AG09309 (cell line): Measurements from ENCODE around the gene ANO10.

Experiments
- DNase-seq: peaks from one replicate; pipeline ENCODE4 v3.0.0-alpha.2; 2010; ENCODE audit warnings: low read depth
- H3K4me3 ChIP-seq: 2 replicates; pipeline ENCODE4 v1.5.1; 2011; ENCODE audit warnings: mild to moderate bottlenecking, low read depth, low read length, moderate library complexity; ENCODE audit not compliant: control insufficient read depth
- TF ChIP-seq, protein P1 (sequence below): IDR thresholded peaks from 2 replicates; pipeline ENCODE4 v1.5.1; 2011; ENCODE audit warnings: mild to moderate bottlenecking, low read depth, low read length, inconsistent platforms; ENCODE audit not compliant: insufficient read depth, control insufficient read depth; ENCODE audit errors: missing control alignments

Gene ANO10

DNA sequence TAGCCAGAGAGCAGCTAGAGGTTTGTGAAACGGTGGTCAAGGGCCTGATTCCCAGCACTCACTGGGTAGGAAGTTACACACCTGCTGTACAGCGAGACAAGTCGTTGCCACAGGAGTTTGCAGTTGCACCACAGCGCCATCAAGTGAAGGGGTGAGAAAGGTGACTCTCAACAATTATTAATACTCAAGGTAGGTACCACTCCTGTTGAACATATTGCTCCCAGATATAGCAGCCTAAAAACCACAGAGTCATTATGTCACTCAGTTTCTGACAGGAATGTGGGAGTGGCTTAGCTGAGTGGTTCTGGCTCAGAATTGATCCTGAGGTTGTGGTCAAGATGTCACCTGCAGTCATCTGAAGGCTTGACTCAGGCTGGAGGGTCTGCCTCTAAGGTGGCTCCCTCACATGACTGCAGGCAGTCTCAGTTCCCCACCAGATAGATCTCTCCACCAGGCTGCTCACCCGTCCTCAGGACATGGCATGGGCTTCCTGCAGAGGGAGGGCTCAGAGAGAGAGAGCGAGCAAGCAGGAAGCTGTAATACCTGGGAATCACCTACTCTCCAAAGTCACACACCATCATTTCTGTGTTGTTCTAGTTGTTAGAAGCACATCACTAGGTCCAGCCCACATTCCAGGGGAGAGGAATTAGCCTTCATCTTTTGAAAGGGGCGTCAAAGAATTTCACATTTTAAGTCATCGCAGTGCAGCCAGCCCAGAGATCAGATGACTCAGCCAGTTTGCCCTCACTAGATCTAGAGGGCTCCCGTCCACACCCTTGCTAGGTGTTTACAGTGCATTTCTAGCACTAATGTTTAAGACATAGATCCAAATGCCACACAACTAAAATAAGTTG is 17.0 kb upstream of the ANO10 start:
- H3K4me3 ChIP-seq = no peak overlapping the region
- DNase-seq = no peak
- TF ChIP-seq, protein P1, sequence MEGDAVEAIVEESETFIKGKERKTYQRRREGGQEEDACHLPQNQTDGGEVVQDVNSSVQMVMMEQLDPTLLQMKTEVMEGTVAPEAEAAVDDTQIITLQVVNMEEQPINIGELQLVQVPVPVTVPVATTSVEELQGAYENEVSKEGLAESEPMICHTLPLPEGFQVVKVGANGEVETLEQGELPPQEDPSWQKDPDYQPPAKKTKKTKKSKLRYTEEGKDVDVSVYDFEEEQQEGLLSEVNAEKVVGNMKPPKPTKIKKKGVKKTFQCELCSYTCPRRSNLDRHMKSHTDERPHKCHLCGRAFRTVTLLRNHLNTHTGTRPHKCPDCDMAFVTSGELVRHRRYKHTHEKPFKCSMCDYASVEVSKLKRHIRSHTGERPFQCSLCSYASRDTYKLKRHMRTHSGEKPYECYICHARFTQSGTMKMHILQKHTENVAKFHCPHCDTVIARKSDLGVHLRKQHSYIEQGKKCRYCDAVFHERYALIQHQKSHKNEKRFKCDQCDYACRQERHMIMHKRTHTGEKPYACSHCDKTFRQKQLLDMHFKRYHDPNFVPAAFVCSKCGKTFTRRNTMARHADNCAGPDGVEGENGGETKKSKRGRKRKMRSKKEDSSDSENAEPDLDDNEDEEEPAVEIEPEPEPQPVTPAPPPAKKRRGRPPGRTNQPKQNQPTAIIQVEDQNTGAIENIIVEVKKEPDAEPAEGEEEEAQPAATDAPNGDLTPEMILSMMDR = no peak

DNA sequence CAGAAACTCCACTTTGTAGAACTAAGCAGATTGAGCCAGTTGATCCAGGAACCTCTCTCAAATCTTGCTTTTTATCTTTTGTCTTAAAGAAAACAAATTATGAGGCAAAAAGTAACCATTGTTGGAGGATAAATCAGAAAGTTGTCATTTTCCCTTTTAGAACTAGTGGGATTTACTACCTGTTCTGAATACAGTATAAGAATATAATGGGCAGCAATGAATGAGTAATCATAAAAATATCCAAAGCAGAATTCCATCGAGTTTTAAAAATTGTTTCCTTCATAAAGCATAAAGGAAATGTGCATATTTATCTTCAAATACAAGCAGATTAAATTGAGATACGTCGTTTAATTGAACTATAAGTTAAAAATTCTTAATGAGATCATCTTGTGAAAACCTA is 15.9 kb upstream of the ANO10 start:
- no peak for DNase-seq
- TF ChIP-seq, protein P1 = no peak
- no peak overlapping the region for H3K4me3 ChIP-seq

GRCh38 chr3:43632986-43633385 is 11.2 kb upstream of the ANO10 start:
- DNase-seq = no peak
- TF ChIP-seq, protein P1 = no peak

DNA sequence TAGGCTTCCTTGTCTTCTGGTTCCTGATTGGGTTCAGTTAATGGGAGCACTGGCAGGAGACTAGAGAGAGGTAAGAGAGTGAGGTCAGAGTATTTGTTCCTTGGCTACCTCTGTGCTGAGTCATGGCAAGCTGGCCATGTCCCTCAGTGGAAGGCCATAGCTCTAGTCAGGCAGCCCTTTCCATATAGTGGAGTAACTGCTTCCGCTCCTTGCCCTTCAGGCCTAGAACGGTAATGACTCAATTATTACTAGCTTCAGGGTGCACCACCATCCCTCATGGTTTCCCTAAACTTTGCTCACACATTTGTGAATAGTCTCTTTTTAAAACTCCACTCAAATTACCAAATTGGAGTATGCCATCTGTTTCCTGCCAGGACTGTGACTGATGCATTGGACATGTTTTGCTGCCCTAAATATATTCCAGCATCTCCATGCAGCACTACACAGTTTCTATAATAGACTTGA is 10.5 kb upstream of the ANO10 start:
- DNase-seq = no peak

More at GRCh38 chr3:43632986-43633385, 11.2 kb upstream of the ANO10 start:
- H3K4me3 ChIP-seq = no peak overlapping the region

DNA sequence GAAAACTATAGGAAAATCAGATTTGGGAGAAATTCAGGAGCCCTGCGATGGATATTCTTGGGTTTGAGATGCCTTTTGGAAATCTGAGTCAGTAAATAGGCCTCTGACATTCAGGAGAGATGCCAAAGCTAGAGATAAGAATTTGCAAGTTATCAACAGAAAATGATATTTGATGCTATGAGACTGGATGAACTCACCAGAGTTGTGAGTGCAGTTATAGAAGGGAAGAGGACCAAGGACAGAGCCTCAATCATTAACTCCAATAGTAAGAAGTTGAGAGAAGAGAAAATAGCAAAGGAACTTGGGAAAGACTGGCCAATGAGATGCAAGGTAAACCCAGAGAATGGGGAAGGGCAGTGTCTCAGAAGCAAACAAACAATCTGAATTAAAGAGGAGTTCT is 7.9 kb upstream of the ANO10 start:
- TF ChIP-seq, protein P1 = no peak
- DNase-seq = no peak

More for the DNA sequence above, 10.5 kb upstream of the ANO10 start:
- TF ChIP-seq, protein P1 = no peak
- H3K4me3 ChIP-seq = no peak overlapping the region

DNA sequence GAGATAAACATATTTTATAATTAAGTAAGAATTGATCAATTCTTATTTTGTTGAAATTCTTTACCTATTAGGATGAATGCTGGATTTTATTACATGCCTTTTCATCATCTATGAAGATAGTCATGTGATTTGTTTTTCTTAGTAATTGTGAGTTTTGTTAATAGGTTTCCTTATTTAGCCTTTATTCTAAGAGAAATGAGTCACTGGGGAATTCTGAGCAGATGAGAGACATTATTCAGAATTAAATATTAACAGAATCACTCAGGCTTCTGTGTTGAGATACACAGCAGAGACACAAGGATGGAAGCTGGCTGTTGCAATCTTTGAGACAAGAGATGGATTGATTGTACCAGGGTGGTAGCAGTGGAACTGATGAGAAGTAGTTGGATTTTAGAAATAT is 7.4 kb upstream of the ANO10 start:
- DNase-seq = no peak
- no peak overlapping the region for H3K4me3 ChIP-seq
- TF ChIP-seq, protein P1 = no peak

More for the DNA sequence above, 7.9 kb upstream of the ANO10 start:
- H3K4me3 ChIP-seq = no peak overlapping the region

DNA sequence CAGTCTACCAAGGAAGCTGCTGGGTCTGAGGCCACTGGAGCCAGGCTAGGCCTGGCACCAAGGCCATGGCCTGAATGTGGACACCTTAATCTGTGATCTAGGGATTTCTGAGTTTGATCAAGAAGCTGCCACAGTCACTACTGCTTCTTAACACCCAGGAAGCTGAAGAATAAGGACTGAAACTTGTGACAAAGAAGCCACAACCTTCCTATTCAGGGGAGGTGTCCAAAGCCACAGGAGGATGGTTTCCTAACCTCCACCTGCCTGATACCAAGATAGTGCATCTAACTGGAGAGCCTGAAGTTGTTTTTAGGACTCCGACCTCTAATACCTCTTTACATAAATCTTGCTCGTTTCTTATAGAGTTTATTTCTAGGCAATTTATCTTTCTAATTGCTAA is 5.5 kb upstream of the ANO10 start:
- no peak overlapping the region for H3K4me3 ChIP-seq
- DNase-seq = no peak
- TF ChIP-seq, protein P1 = no peak
